Natural killer cell (primary cell): Measurements from ENCODE around the gene PHF23. TPM values are rescaled to one million over a fixed set of nuclear protein-coding genes. Genes with fewer than 3 reads are reported as not detected.

Experiments
- ATAC-seq, 3 donors: fragments of 150-1000 bp in 2 of 3; fragments of 200-7000 bp in 1 of 3; cut with Tn5 transposase; 1 replicate in 1 of 3; 2 replicates in 2 of 3; pipeline ENCODE4 v1.10.0; 2021; ENCODE audit warnings: mild to moderate bottlenecking in 2 of 3, moderate library complexity in 2 of 3
- DNase-seq, 2 donors: peaks; one replicate each; pipeline versions ENCODE4 v3.0.0 to v3.0.0-alpha.2; 2013 to 2021; ENCODE audit warnings: mixed read lengths in 1 of 2
- H3K27ac ChIP-seq: one replicate; pipeline ENCODE4 v1.5.1; 2013; ENCODE audit warnings: mild to moderate bottlenecking, low read length
- H3K27me3 ChIP-seq: one replicate; pipeline ENCODE4 v1.6.1; 2013; ENCODE audit warnings: low read length; ENCODE audit not compliant: control insufficient read depth, insufficient read depth
- H3K36me3 ChIP-seq: one replicate; pipeline ENCODE4 v1.6.1; 2013; ENCODE audit warnings: low read length; ENCODE audit not compliant: control insufficient read depth, insufficient read depth
- H3K4me1 ChIP-seq: one replicate; pipeline ENCODE4 v1.6.1; 2013; ENCODE audit warnings: low read length; ENCODE audit not compliant: control insufficient read depth, insufficient read depth
- H3K4me3 ChIP-seq: one replicate; pipeline ENCODE4 v1.5.1; 2013; ENCODE audit warnings: low read length
- H3K9me3 ChIP-seq: one replicate; pipeline ENCODE4 v1.6.1; 2013; ENCODE audit warnings: low read length; ENCODE audit not compliant: control insufficient read depth, insufficient read depth
- H3K27ac Mint-ChIP-seq, 2 donors: one replicate each; pipeline ENCODE4 v1.8.0; 2022; ENCODE audit warnings: mild to moderate bottlenecking in 2 of 2, mixed read lengths in 2 of 2, moderate library complexity in 1 of 2
- H3K27me3 Mint-ChIP-seq, 2 donors: one replicate each; pipeline ENCODE4 v1.8.0; 2022; ENCODE audit warnings: low read depth in 2 of 2, mixed read lengths in 2 of 2
- H3K36me3 Mint-ChIP-seq: one replicate; pipeline ENCODE4 v1.8.0; 2022; ENCODE audit warnings: mixed read lengths
- H3K4me1 Mint-ChIP-seq, 2 donors: one replicate each; pipeline ENCODE4 v1.8.0; 2022; ENCODE audit warnings: mixed read lengths in 2 of 2
- H3K4me3 Mint-ChIP-seq: one replicate; pipeline ENCODE4 v1.8.0; 2022; ENCODE audit warnings: mild to moderate bottlenecking, moderate library complexity, mixed read lengths
- H3K9me3 Mint-ChIP-seq, 2 donors: one replicate each; pipeline ENCODE4 v1.8.0; 2022; ENCODE audit warnings: mixed read lengths in 2 of 2
- WGBS: methylation state at CpG from one replicate; pipeline ENCODE4 v1.1.7; 2013; ENCODE audit warnings: missing lambda C conversion rate; ENCODE audit not compliant: insufficient coverage; 5-methylcytosine and 5-hydroxymethylcytosine counted together
- intact Hi-C: fragments of 100-400 bp; cut with micrococcal nuclease; formaldehyde crosslinking; loops from one replicate; pipeline ENCODE4 v1.14.2; 2022
- total RNA-seq, 4 donors: library from RNA; stranded (reverse); fragments of 120-200 nt in 1 of 4; gene quantifications; one replicate each; pipeline versions ENCODE4 v1.2.3 to v1.2.4, GENCODE V29; 2013 to 2022
- TF ChIP-seq, protein P1 (sequence below): fragments of 200-600 bp; IDR thresholded peaks from one replicate; pipeline ENCODE4 v1.8.0; 2022; ENCODE audit warnings: antibody characterized with exemption

The PHF23 gene
- total RNA-seq, 3 donors from 2014 or later (not counting 1 experiment from before 2014, with no cell fraction given): 19.3 to 32.3 (median 20.8) TPM

- peak within 1 kb of the TSS; percentile 92 for H3K4me3 Mint-ChIP-seq
- peak within 1 kb of the TSS; percentile 96 for H3K27ac ChIP-seq
- H3K9me3 ChIP-seq: no peaks in the 10 kb centered on the region
- peaks cover 27% of the 10 kb centered on the region for H3K36me3 ChIP-seq
- intact Hi-C loops: loop anchor here (1.0 to 5.0 kb wide), 7 partner anchors 9 to 310 kb away; partner anchors contain the start of genes ACADVL, DLG4, EIF5A and PHF23
- peaks cover 32% of the 10 kb centered on the region for H3K4me1 ChIP-seq
- H3K4me3 ChIP-seq: peak within 1 kb of the TSS; percentile 67
- peaks cover 41 to 43% of the 10 kb centered on the region in 2 donors for H3K4me1 Mint-ChIP-seq
- H3K27me3 ChIP-seq: no peaks in the 10 kb centered on the region
- no peaks in the 10 kb centered on the region for H3K9me3 Mint-ChIP-seq
- under 1% methylated on average over 50 of the region's 55 CpGs for WGBS
- ATAC-seq (peak; percentile 62 to 80 (median 64)), DNase-seq (peak; percentile 89 to 93)
- TF ChIP-seq, protein P1, sequence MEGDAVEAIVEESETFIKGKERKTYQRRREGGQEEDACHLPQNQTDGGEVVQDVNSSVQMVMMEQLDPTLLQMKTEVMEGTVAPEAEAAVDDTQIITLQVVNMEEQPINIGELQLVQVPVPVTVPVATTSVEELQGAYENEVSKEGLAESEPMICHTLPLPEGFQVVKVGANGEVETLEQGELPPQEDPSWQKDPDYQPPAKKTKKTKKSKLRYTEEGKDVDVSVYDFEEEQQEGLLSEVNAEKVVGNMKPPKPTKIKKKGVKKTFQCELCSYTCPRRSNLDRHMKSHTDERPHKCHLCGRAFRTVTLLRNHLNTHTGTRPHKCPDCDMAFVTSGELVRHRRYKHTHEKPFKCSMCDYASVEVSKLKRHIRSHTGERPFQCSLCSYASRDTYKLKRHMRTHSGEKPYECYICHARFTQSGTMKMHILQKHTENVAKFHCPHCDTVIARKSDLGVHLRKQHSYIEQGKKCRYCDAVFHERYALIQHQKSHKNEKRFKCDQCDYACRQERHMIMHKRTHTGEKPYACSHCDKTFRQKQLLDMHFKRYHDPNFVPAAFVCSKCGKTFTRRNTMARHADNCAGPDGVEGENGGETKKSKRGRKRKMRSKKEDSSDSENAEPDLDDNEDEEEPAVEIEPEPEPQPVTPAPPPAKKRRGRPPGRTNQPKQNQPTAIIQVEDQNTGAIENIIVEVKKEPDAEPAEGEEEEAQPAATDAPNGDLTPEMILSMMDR: no peak
- peaks cover 12% of the 10 kb centered on the region for H3K36me3 Mint-ChIP-seq
- H3K27ac Mint-ChIP-seq: peak within 1 kb of the TSS; percentile 93 to 98
- no peaks in the 10 kb centered on the region for H3K27me3 Mint-ChIP-seq
Measured at GRCh38 chr17:7252176-7253043, 13.2 kb upstream of the PHF23 start, which contains the start of gene ELP5. Gene ELP5, plus strand, starts transcription at chr17:7252215. Its CDS starts 336 bp downstream, at chr17:7252551.

DNA sequence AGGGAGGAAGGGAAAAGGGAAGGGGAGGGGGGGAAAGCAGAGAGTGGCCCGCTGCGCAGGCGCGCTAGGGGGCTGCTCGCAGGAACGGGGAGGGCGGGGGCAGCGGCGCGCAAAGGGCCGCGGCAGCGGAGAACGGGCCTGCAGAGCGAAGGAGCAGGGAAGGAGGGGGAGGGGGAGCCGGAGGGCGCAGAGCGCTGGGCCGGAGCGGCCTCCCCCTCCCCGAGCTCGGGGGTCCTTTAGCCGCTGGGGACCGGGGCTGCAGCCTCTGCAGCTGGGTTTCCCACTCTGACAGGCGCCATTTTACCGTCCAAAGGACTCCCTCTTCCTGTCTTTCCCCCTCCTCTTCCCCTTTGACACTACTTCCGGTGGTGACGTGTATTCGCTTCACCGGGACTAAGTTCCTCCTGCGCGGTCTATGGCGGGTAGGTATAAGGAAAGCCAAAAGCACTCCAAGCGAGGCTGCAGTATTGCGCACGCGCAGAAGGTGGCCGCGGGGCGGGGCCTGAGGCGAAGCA is 12.5 kb upstream of the PHF23 start, which contains the start of gene CTDNEP1:
CTDNEP1 (minus strand) TSS at position 74 of the 515 bp plus-strand sequence. CDS start 438 bp downstream, outside the sequence.
- Histone ChIP-seq H3K4me3 (peak within 1 kb of the TSS; percentile 67), H3K4me1 (peaks cover 32% of the 10 kb centered on the region), H3K36me3 (peaks cover 26% of the 10 kb centered on the region), H3K27ac (peak within 1 kb of the TSS; percentile 96), H3K9me3 (no peaks in the 10 kb centered on the region), H3K27me3 (no peaks in the 10 kb centered on the region)
- TF ChIP-seq, protein P1: no peak
- ATAC-seq: peak; percentile 82 to 94 (median 86)
- peaks cover 6% of the 10 kb centered on the region for H3K36me3 Mint-ChIP-seq
- H3K27ac Mint-ChIP-seq: peak within 1 kb of the TSS; percentile 93 to 98
- DNase-seq: peak; percentile 98 to 99
- no peaks in the 10 kb centered on the region for H3K27me3 Mint-ChIP-seq
- intact Hi-C loops: loop anchor here (1.0 to 5.0 kb wide), 7 partner anchors 8 to 311 kb away; partner anchors contain the start of genes ACADVL, DLG4, EIF5A and PHF23
- no peaks in the 10 kb centered on the region for H3K9me3 Mint-ChIP-seq
- H3K4me1 Mint-ChIP-seq: peaks cover 41 to 43% of the 10 kb centered on the region in 2 donors
- WGBS: under 1% methylated on average over 40 of the region's 41 CpGs
- peak within 1 kb of the TSS; percentile 92 for H3K4me3 Mint-ChIP-seq

- Mint-ChIP-seq H3K4me1 (peaks cover 41 to 43% of the 10 kb centered on the region in 2 donors), H3K4me3 (peak overlapping the region; percentile 92), H3K27ac (peak overlapping the region; percentile 93 to 98), H3K9me3 (no peaks in the 10 kb centered on the region), H3K27me3 (no peaks in the 10 kb centered on the region), H3K36me3 (no peaks in the 10 kb centered on the region)
- peaks cover 27% of the 10 kb centered on the region for H3K36me3 ChIP-seq
- peak overlapping the region; percentile 96 for H3K27ac ChIP-seq
- TF ChIP-seq, protein P1: no peak
- peak overlapping the region; percentile 67 for H3K4me3 ChIP-seq
- WGBS: under 1% methylated on average over 54 of the region's 55 CpGs
- intact Hi-C loops: loop anchor here (5.0 kb wide), 3 partner anchors 34 to 311 kb away; partner anchors contain the start of genes ACADVL, DLG4, POLR2A and SENP3
- peaks cover 32% of the 10 kb centered on the region for H3K4me1 ChIP-seq
- H3K9me3 ChIP-seq: no peaks in the 10 kb centered on the region
- ATAC-seq (peak in 2 of 3 donors; percentile 0), DNase-seq (peak; percentile 41 to 73)
- no peaks in the 10 kb centered on the region for H3K27me3 ChIP-seq
Measured at GRCh38 chr17:7250695-7251627, 11.7 kb upstream of the PHF23 start.
